Measurements from ENCODE around the gene FAM237A.

The FAM237A gene

DNA sequence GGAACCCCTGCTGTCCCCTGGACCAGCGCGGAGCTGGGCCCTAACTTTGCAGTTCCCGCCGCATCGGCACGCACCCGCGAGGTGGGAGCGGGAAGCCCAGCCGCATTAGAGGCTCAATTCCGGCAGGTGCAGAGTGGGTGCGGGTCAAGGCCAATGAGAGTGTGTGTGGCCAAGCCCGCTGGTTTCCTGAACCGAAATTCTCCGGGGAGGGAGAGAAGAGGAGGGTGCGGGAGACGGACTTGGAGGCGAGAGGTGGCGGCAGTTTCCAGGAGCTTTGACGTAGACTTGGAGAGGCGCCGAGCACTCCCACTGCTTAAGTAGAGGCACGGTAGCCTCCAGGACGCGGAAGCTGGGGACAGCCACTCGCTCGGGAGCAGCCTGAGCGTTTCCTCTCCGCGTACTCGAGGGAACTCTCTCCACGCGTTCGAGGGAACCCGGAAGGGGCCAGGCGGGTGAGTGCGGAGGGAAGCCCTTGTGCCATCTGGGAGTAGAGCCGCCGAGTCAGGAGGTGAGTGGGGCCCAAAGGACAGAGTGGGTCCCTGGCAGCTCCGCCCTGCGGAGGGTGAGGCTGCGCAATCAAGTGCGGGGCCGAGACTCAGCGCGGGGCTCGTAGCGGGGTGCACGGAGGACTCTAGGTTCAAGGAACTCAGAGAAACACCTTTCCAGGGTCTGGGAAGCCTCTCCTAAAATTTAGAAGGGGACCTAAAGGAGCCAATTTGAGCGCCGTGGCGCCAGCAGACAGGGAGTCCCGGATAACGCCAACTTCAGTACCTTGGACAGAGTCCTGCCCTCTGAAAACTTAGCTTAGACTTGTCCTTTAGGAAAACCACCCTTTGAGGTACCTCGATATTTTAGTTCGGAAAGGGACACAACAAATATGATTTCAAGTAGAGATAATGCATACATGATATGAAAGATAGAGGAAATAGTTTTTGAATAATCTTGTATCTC, at the start of gene FAM237A:
Gene FAM237A (plus strand): TSS at position 413 of the 951 bp plus-strand sequence. CDS start 1,750 bp downstream, outside the sequence.
- DNase-seq (ENCODE audit: low read depth), result peak; percentile 27

DNA sequence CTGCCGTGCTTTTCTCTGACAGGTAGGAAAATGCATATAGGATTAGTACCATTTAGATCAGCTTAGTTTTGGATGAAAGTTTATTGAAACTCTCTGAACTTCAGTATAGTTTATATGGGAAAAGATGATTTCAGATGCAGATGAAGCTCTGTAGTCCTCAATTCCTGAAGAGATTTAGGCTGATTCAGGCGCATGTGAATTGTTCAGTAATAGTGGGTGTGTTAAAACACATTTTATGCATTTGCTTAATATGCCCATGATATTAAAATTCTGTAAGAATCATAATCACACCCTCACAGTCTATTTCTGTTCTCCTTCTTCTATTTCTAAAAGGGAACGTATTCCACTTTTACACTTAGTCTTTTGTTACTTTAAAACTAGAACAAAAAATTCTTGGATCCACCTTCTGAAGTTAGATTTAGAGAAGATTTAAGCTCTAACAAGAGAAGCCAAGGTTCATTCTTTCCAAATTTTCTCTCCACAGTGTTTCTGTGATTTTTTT, 44.5 kb upstream of the FAM237A start:
- no peak for DNase-seq (ENCODE audit: low read depth)

GRCh38 chr2:206603243-206603642, 39.0 kb upstream of the FAM237A start:
- DNase-seq (ENCODE audit: low read depth), result no peak

GRCh38 chr2:206610451-206610850, 31.8 kb upstream of the FAM237A start:
- no peak for DNase-seq (ENCODE audit: low read depth)

- no peak for DNase-seq (ENCODE audit: low read depth)
Observed at GRCh38 chr2:206611191-206611590, 31.1 kb upstream of the FAM237A start.

DNA sequence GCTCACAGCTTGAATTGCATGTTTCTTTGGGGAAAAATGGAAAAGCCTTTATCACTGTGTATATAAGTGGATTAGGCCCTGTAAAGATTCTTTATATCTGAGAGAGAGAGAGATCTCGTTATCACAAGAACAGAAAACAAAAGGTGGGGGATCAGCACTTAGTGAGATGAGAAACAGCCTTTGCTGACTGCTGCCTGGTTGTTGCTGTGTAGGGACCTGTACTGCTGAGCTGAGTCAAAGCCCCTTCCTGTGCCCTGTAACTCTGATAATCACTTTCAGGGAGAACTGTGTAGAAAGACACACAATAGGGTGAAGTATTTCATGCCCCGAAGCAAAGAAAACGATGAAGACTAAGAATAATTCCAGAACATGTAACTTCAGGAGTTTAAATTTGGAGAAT, 30.6 kb upstream of the FAM237A start:
- no peak for DNase-seq (ENCODE audit: low read depth)

- no peak for DNase-seq (ENCODE audit: low read depth)
Observed at GRCh38 chr2:206614811-206615210, 27.5 kb upstream of the FAM237A start.

DNA sequence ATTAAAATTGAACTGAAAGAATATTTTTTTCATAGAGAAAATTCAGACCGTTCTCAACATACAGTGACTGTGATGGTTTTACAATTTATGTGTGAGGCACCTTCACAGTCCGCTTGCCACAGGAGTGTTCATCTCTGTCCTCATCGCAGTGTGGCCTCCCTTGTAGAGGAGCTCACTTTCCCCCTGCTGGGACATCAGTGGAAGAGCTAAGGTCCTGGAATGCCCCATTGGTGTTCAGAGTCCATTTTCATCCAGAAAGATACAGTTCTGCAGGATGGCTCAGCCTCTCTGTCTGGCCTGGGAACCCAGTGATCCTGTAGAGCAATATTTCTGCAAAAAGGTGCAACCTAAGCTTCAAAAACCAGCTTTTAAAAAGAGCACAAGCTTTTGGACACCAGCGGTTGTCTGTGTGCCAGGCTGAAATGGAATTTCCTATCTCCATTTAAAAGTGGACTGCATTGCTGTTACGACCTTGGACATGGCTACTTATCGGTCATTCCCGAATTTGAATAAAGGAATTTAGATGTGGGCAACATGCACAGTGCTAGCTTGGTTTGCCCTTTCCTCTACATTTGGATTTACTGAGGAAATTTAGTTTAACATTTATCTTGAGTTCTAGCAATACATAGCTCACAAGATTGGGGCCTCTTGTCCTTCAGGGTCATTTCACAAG, 26.7 kb upstream of the FAM237A start:
- DNase-seq (ENCODE audit: low read depth), result no peak

DNA sequence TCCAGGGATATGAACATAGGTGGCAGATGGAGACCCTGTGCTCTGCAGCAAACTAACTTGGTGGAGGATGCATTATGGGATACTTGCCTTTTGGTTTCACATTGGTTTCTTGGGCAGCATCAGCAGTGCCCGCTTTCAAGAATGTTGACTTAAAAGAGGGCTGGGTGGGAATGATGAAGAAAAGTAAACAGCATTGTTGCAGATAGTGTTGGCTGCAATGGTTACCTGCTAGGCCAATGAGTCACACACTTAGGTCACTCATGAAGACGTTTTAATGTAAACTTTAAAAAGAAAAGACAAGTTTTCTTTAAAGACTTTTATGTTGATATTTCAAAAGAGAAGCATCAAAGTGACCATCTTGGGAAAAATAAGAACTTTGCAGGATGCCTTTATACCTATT, 26.1 kb upstream of the FAM237A start:
- DNase-seq (ENCODE audit: low read depth), result no peak

- DNase-seq (ENCODE audit: low read depth), result no peak
Observed at GRCh38 chr2:206619011-206619410, 23.3 kb upstream of the FAM237A start.

- DNase-seq (ENCODE audit: low read depth), result no peak
Observed at GRCh38 chr2:206626108-206626507, 16.2 kb upstream of the FAM237A start.

- DNase-seq (ENCODE audit: low read depth), result no peak
Observed at GRCh38 chr2:206627632-206628031, 14.7 kb upstream of the FAM237A start.

GRCh38 chr2:206631340-206631739, 10.9 kb upstream of the FAM237A start:
- no peak for DNase-seq (ENCODE audit: low read depth)

GRCh38 chr2:206635015-206635414, 7.3 kb upstream of the FAM237A start:
- DNase-seq (ENCODE audit: low read depth), result no peak

GRCh38 chr2:206639636-206640035, 2.7 kb upstream of the FAM237A start:
- no peak for DNase-seq (ENCODE audit: low read depth)

DNA sequence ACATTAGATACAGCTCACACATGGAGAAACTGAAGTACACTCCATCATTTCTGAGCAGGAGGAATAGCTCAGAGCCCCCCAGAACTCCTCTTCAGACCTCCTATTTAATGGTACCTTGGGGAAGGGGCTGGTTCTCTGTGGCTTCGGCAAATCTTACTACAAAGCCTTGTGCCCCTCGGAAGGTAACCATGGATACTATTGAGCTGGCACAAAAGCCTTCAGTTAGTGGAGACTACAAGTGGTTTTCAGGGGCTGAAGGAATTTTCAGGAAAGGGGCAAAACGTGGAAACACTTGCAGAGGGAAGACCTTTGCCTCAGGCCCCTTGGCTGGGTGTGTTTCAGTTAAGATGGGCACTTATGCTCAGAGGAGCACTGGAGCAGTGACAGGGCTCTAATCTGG, 1.1 kb upstream of the FAM237A start:
- DNase-seq (ENCODE audit: low read depth), result no peak

DNA sequence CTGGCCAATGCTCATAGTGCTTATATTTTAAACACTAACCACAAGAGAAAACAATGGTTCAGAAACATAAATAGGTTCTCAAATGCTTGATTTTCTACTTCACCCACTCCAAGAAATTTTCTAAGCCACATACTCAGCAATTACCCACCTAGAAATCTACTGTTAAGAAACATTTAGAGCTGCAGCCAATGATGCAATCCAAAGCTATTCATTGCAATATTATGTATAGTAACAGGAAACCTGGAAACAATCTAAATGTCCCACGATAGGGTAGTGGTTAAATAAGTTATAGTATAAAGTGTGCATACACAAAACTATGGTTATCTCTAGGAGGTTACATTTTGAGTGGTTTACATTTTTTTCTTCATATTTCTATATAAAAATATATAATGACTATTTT, 5.7 kb downstream of the FAM237A start:
- no peak for DNase-seq (ENCODE audit: low read depth)

DNA sequence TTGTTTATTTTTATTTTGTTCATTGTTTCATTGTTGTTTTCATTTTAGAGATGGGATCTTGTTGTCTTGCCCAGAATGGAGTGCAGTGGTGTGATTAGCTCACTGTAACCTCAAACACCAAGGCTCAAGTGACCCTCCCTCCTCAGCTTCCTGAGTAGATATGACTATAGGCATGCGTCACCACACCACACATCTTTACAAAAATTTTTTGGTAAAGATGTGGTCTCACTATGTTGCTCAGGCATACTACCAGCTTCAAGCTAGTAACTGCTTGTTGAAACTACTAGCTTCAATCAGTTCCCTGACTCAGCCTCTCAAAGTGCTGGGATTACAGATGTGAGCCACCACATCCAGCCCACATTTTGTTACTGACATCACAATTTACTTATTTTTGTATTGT, 14.8 kb downstream of the FAM237A start:
- DNase-seq (ENCODE audit: low read depth), result no peak

DNA sequence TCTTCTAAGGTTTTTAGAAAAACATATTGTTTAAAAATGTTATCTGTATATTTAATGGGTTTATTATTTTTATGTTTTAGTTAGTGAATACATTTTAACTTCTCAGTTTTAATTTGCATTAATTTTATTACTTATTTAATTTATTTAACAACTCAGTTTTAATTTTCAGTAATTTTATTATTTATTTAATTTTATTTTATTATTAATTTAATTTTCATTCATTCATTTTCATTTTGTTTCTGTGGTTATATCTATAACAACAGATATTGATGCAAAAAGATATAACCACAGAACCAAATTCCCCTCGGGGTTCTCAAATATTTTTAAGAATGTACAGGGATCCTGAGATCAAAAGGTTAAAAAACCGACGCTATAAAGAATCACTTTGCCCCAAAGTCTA, 23.0 kb downstream of the FAM237A start:
- no peak for DNase-seq (ENCODE audit: low read depth)

DNA sequence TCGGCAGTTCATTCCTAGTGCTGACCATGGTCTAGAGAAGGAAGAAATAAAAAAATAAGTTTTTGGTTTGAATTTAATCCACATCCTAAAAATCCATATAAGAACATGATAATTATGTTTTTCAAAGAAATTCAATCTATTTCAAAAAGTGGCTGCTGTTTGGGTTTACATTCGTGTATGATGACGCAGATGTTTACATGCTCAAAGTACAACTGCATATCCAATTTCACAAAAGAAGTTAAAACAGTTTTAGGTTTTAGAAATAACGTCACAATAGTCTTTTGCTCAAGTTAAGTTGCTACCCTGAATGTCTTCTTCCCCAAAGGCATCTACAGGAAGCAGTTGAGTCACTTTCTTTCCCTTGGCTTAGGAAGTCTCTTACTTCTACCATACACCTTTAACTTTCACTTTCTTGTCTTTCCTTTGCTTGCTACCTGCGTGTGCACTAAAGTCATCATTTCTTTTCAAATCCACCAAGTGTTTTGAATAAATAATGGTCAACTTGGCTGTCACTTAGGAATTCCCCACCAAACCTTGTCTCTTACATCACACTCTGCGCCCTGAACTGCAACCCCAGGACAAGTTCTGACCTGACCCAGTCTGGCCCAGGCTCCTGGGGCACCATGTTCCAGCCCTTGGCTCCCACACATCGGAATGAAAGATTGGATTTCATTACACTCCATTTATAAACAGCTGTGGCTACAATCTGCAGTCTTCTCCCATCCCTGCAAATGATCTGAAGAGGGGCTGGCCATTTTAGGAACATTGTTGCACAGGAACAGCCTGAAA, 28.4 kb downstream of the FAM237A start:
- DNase-seq (ENCODE audit: low read depth), result no peak

- no peak for DNase-seq (ENCODE audit: low read depth)
Observed at GRCh38 chr2:206683546-206683945, 41.3 kb downstream of the FAM237A start.

DNA sequence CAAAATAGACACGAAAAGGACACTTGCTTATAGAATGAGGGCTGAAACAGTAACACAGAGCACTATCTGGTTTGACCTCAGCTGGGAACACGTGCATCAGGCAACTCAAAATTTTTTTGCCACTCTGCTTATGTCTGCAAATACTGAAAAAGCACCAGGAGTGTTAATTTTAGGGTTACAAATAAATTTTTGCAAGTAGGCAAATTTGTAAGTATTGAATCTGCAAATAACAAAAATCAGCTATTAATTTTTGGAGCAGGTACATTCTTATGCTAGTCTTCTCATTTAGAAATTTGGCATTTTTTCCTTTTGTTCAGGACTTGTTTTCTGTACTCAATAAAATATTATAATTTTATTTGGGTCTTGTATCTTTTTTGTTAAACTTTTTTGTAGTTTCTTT, 46.2 kb downstream of the FAM237A start:
- no peak for DNase-seq (ENCODE audit: low read depth)
